NK-92 (cell line): ENCODE data around the gene CLTB.
"Not testable (repeated sequence)": the region's sequence is repeated elsewhere in the genome, so short reads cannot be mapped to it uniquely, and the experiment has no call there.

ENCODE experiments used
- DNase-seq: peaks from one replicate; lab custom pipeline; 2025; ENCODE audit not compliant: unreplicated experiment; lab: John Stamatoyannopoulos, UW

Gene CLTB

DNA sequence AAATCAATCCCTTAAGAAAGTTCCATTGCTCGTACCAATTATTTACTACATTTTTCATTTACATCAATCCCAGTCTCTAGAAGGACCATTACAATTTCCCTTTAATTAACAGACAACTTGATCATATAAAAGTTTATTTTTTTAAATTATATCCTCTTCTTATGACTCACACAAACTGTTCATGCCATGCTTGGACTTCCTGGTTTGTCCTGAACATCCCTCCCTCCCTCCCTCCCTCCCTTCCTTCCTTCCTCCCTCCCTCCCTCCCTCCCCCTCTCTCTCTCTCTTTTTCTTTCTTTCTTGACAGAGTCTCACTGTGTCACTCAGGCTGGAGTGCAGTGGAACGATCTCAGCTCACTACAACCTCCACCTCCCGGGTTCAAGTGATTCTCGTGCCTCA, 11.6 kb upstream of the CLTB start:
- DNase-seq: no peak

DNA sequence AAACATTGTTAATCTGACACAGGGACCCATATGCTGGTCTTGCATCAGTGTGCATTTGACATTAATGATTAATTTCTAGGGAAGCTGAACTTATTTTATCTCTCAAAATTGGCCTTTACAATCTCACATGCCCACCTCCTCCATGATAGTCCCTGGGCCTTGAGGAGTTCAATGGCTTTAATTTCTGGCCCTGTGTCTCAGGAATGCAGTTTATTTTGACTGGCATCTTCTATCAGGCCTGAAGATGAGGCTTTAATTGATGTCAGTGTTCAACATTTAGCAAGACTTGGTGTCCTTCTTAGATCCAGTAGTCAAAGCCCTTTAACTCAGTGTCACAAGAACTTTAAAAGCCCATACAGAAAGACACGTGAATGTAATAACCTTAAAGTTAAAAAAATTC, 10.5 kb upstream of the CLTB start:
- DNase-seq: no peak

DNA sequence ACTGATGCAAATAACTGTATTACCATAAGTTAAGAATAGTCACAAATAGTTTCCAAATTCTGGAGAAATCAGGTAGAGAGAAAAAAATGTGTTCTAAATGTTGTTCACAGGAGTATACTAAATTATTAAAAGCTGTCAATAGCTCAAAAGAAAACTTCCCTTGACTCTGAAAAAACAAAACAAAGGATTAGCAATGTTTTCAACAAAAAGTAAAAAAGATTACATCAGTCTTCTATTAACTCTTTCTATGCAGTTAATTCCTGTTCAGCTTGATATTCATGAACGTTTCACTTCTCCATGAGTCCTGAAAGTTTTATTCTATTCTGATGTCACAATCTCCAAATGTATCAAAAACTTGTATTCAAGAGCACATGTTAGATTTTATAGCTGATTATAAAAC, 9.5 kb upstream of the CLTB start:
- DNase-seq: no peak

DNA sequence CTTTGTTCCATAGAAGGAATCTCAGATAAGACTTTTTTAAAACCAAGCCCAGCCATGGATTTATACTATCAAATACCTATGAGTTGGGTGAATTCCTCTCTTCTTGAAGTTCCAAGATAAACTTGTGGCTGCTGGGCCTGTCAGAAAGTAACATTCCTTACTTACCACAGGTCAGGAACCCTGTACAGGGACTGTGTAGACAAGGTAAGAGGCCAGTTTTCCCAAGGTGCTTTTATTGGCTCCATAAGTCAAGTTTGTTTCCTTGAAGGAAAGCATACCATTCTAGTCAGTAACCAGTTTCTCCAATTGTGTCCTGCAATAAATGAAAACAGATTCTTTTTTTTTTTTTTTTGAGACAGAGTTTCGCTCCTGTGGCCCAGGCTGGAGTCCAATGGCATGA, 8.8 kb upstream of the CLTB start:
- no peak for DNase-seq

DNA sequence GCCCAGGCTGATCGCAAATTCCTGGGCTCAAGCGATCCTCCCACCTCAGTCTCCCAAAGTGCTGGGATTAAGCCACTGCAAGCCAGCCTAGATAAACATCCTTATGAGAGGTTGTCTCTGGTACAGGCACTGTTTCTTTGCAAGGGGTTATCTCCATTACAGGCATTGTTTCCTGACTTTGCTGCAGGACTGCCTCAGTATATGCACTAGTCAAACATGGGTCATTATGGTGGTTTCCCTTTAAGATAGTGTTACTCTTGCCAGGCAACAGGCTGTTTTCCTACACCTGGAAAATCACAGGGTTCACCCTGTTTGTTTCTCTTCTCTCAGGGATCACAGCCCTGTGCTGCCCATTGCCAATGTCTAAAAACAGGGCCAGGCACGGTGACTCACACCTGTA, 7.8 kb upstream of the CLTB start:
- DNase-seq: no peak

DNA sequence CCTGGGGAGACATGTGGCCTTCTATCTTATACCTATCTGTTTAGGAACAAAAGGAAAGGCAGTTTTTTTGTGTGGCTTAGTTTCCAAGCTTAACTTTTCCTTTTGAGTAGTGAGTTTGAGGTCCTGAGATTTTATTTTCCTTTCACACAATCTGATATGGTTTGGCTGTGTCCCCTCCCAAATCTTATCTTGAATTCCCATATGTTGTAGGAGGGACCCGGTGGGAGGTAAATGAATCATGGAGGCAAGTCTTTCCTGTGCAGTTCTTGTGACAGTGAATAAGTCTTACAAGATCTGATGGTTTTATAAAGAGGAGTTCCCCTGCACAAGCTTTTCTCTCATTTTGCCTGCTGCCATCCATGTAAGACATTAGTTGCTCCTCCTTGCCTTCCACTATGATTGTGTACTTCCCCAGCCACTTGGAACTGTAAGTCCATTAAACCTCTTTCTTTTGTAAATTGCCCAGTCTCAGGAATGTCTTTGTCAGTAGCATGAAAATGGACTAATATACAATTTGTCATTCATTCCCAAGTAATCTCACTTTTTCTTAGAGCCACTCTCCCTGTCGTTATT, 4.7 kb upstream of the CLTB start:
- DNase-seq: no peak

DNA sequence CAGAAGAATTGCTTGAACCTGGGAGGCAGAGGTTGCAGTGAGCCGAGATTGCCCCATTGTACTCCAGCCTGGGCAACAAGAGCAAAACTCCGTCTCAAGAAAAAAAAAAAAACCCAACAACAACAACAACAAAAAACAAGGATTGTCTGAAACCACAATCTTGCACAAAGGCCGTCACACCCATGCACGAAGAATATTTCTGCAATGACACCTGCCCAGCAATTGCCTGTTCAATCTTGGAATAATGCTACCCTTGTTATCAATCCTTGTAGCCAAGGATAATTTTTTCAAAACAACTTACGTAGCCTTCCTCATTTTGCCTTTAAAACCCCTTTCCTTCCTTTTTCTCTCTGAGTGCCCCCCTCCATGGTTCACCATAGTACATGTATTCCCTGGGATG, 3.7 kb upstream of the CLTB start:
- no peak for DNase-seq

DNA sequence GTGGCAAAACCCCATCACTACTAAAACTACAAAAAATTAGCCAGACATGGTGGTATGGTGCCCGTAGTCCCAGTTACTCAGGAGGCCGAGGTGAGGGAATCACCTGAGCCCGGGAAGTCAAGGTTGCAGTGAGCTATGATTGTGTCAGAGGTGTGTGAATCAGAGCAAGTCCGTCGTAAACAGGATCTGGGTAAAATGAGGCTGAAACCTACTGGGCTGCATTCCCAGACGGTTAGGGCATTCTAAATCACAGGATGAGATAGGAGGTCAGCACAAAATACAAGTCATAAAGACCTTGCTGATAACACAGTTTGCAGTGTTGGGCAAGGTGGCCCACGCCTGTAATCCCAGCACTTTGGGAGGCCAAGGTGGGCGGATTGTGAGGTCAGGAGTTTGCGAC, 1.9 kb upstream of the CLTB start:
- no peak for DNase-seq

DNA sequence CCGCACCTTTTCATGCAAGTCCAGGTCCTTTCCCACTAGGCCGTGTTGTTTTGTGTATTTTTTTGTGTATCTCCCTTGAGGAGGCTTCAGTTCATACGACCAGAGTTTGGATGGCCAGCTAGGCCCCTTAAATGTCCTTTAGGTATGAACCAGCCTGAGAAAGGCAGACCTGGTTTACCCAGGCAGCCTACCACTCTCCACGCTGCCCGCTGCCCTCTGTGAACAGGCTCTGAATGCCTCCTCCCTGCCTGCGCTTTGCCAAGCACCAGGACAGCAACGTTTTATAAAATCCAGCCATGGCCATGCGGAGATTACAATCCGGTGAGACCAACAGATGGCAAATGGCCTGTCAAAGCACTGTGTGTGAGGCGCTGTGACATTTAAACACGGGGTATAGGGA, 626 bp upstream of the CLTB start:
- DNase-seq: no peak

DNA sequence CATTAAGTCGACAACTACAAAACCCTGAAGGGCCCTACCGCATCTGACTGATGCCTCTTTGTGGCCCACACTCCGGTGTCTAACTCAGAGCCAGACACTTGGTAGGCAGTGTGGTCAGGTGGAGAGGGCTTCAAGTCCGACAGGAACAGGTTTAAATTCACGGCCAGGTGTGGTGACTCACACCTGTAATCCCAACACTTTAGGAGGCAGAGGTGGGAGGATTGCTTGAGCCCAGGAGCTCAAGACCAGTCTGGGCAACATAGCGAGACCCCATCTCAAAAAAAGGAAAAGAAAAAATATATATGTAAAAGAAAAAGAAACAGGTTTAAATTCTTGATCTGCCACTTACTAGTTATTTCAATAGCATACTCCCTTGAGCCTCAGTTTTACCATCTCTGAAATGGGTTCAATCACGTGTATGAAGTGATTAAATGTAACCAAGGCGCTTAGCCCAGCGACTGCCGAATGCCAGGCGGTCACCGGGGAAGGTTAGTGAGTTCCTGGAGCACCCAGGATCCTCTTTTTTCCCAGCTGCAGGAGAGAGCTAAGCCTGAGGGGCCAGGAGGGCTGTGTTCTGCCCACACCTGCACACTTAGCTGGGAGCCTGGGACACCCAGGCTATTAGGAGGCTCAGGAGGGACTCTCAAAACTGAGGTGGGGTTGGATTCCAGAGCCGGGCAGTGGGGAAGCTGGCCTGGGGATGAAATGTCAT, 943 bp downstream of the CLTB start:
- DNase-seq: no peak

DNA sequence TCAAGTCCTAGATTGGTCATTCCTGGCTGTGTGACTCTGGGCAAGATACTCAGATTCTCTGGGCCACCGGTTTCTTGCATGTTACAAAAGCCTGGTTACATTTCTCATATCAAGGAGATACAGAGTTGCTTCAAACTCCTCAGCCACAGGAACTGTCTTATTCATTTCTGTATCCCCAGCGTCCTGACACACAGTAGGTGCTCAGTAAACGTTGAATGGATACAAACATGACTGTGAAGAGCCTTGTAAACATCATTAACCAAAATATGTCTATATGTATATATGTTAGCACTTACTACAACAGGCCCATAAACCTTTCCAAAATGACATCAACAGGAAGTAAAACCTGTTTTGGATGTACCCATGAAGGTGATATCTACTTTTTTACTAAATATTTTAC, 1.6 kb downstream of the CLTB start:
- no peak for DNase-seq

DNA sequence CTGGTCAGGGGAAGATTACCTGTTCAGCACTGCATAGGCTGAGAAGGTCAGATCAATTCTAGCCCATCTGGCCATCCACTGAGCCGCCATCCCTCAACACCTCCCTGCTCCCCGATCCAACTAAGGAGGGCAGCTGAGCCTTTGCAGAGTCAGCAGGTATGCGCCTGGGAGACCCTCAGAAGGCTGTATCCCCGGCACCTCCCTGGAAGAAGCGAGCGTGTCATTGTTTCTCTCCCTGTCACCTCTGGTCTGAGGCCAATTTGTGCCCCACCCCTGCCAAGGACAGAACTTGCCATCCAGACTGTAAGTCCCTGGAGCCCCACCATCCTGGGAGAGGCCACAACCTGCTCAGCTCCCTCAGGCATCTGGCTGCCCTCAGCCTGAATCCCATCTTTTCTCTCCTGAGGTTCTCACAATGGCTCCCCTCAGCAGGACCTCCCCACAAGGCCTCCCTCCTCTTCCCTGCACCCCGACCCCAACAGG, 2.6 kb downstream of the CLTB start:
- no peak for DNase-seq

DNA sequence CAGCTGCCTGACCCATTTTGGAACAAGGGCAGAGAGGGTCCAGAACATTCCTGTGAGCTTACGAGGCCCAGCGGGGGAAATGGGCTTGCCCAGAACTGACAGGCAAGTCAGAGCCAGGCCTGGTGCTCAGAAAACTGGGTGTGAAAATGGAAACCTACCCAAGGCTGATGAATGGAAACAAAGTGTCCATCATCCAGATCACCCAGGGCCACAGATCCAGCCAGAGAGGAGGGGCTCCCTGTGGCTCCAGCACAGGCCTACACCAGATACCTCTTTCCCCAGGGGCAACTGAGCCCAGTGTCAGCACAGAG, 3.1 kb downstream of the CLTB start:
- DNase-seq: no peak

DNA sequence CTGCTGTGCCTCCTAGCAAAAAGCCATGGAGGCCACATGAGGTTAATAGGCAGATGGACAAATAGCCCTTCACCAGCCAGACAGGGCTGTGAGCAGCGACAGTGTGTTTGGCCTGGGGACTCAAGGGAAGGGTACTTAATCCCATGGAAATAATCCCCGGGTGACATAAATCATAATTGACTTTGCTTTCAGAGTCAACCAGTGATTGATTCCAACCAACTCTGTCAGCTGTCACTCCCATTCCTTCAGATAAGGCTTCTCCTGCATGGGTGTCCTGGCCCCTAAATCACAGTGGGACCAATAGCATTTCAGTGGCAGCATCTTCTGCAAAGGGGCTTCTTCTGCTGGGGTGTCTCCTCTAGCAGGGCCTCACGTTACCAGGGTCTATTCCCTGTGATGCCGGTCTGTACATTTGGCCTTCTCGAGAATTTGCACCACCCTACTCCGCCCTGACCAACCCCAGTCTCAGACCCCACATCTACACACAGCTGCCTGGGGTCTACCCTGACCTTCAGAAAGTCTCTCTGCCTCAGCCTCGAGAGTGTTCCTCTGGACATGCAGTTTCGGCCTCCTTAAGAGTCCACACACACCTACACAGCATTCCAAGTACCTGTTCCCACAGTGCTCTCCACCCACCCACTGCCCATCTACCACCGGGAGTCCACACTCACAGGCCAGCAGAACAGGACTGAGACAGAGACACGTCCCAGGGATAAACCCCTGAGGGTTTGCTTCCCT, 3.7 kb downstream of the CLTB start:
- no peak for DNase-seq

DNA sequence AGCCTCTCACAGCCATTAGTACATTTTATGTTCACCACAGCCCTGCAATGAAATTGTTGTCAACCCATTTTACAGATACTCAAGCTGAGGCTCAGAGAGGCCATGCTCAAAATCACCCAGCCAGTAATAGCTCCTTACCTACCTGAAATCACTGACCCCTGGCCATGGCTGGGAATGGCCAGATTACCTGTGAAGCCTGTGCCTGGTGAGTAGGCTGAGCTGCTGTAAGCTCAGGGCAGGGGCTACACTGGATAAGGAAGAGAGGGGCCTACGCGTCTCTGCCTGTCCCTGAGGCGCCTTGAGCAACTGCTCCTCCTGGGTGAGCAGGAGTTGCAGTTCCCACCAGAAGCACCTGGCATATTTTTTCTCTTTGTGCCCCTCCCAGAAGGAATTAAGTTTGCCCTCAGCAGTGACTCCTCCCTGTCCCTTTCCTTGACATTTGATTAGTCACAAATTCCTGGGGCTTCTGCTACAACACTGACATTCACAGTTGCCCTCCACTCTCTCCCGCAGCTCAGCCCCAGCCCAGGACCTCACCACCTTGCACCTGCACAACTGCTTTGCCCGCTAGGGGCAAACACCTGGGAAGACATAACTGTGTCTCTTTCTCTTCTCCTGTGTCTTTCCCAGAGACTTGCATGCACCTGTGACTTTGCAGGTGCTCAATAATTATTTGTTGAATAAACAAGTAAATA, 5.7 kb downstream of the CLTB start:
- no peak for DNase-seq

DNA sequence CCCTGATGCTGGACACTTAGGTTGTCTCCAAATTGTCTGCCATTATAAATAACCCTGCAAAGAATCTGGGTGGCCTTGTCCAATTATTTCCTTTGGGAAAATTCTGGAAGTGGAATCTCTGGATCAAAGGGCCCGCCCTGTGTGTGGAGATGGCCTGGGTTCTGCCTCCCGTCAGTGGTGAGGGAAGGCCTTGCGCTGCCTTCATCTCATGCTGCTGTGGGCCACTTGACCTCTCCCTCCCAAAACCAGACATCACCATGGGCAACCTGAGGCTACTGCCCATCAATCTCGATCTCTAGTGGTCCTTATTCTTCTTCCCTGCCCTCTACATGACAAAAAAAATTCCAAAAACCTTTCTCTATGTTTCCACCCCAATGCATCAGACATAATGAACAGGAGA, 6.6 kb downstream of the CLTB start:
- DNase-seq: no peak

DNA sequence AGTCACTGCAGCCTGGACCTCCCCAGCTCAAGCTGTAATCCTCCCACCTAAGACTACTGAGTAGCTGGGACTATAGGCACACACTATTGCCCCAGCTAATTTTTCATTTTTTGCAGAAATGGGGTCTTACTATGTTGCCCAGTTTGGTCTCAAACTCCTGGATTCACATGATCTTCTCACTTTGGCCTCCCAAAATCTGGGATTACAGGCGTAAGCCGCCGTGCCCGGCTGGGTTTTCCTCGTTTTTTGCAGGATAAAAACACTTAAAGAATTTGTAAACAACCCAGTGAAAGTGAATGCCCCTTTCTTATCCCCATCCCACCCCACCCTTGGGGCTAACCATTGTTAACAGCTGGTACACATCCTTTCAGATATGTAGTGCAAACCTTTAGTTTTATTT, 7.7 kb downstream of the CLTB start:
- DNase-seq: no peak

DNA sequence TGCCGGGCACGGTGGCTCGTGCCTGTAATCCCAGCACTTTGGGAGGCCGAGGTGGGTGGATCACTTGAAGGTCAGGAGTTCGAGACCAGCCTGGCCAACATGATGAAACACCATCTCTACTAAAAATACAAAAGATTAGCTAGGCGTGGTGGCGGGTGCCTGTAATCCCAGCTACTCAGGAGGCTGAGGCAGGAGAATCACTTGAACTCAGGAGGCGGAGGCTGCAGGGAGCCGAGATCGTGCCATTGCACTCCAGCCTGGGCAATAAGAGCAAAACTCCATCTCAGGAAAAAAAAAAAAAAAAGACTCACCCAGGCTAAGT, 8.1 kb downstream of the CLTB start:
- not testable (repeated sequence) for DNase-seq

DNA sequence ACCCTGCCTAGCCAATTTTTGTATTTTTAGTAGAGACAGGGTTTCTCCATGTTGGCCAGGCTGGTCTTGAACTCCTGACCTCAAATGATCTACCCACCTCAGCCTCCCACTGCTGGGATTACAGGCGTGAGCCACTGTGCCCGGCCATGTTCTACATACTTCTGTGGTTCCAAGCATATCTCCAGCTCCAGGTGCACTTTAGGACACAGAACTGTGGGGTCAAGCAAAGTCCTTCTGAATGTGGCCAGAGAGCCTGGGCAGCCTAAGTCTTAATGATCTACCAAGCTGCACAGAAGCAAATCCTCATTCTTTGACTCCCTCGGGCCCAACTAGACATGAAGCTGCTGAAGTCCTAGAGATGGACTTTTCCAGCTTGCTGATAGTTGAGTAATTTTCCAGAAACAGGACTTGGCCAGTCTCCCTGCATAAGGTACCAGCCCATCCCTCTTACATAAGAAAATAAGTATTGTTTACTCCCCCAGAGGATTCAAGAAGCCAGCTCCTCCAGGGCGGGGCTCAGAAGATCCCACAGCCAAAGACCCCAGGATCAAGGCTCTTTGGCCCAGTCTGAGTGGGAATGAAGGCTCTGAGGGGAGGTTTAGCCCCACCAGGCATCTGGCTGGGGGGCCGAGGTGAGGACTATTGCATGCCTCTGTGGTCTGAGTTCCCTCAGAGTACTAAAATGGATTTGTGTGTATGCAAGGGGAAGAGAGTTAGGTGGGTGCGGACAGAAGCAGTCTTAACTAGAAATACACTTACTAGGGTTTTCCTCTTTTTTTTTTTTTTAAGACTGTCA, 8.7 kb downstream of the CLTB start:
- no peak for DNase-seq

DNA sequence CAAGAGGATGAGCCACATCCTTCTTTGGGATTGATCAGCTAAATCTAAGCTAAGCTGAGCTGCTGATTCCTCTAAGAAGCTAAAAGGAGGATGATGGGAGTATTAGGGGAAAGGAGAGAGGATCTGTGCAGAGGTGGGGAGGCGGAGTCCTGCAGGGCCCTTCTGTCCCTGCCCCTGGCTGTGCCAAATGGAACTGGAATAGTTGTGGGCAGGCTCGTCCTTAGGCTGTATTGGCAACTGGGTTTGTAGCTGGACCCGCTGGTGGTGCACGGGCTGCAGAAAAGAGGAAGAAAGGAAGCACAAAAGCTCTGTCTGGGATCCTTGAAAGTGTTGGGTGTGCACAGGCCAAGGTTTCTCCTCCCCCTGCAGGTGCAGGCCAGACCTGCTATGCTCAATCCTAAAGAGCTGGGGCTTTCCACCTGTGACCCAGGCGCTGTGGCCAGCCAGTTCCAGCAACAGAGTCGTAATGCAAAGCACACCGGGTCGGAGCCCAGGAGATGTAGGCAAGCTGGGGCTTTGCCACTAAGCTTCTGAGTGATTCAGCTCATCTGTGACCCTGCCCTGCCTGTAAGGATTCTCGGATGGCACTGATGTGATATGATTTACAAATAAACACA, 9.8 kb downstream of the CLTB start:
- no peak for DNase-seq
